B cell (primary cell): ENCODE results near the gene SHLD3. TPM values are rescaled to one million over a fixed set of nuclear protein-coding genes. Genes with fewer than 3 reads are reported as not detected.

Experiments
- ATAC-seq: fragments of 200-7000 bp; cut with Tn5 transposase; one replicate; pipeline ENCODE4 v1.10.0; 2021; ENCODE audit warnings: low read depth, mild to moderate bottlenecking, moderate number of reproducible peaks, moderate library complexity
- CTCF ChIA-PET: fragments of 350-600 bp; sonication (Branson Sonifier 250); formaldehyde crosslinking; loops from one replicate; lab custom pipeline; 2021; ENCODE audit warnings: antibody characterized with exemption, inconsistent platforms; lab: Charles Lee
- POLR2A ChIA-PET: fragments of 350-600 bp; sonication (Branson Sonifier 250); formaldehyde crosslinking; loops from one replicate; lab custom pipeline; 2021; ENCODE audit warnings: antibody characterized with exemption; lab: Charles Lee
- DNase-seq: peaks from one replicate; pipeline ENCODE4 v3.0.0; 2013
- H2AFZ ChIP-seq: 2 replicates; pipeline ENCODE4 v1.6.1; 2012; ENCODE audit warnings: mild to moderate bottlenecking, low read depth, low read length; ENCODE audit not compliant: insufficient read depth, poor library complexity, severe bottlenecking
- H3K27ac ChIP-seq, 2 donors: 1 replicate in 1 of 2; 2 replicates in 1 of 2; pipeline ENCODE4 v1.5.1; 2012 to 2013; ENCODE audit warnings: low read length in 2 of 2, mild to moderate bottlenecking in 2 of 2, moderate library complexity in 1 of 2
- H3K27me3 ChIP-seq, 4 experiments: fragments of 200-600 bp in 1 of 4; sonication (generic) in 1 of 4; replicated peaks in 1 of 4; 1 replicate in 2 of 4; 2 replicates in 2 of 4; pipeline versions ENCODE4 v1.6.1 to v1.7.0; 2013 to 2016; ENCODE audit warnings: low read length in 3 of 4, mild to moderate bottlenecking in 2 of 4, mixed read lengths in 1 of 4, moderate library complexity in 1 of 4; ENCODE audit not compliant: insufficient read depth in 4 of 4, control insufficient read depth in 3 of 4; ENCODE audit errors: control extremely low read depth in 1 of 4
- H3K36me3 ChIP-seq, 2 experiments: replicated peaks in 1 of 2; 1 replicate in 1 of 2; 2 replicates in 1 of 2; pipeline versions ENCODE4 v1.6.1 to v1.7.1; 2013; ENCODE audit warnings: low read length in 1 of 2; ENCODE audit not compliant: insufficient read depth in 2 of 2, control insufficient read depth in 1 of 2; ENCODE audit errors: control extremely low read depth in 1 of 2, extremely low read depth in 1 of 2
- H3K4me1 ChIP-seq, 2 donors: fragments of 200-600 bp in 1 of 2; sonication (generic) in 1 of 2; 1 replicate in 1 of 2; 2 replicates in 1 of 2; pipeline versions ENCODE4 v1.5.1 to v1.6.1; 2013 to 2017; ENCODE audit warnings: low read length in 2 of 2; ENCODE audit not compliant: control insufficient read depth in 2 of 2, insufficient read depth in 2 of 2
- H3K4me2 ChIP-seq: replicated peaks from 2 replicates; pipeline ENCODE3; 2012; ENCODE audit warnings: mild to moderate bottlenecking, low read depth, low read length; ENCODE audit not compliant: poor library complexity, severe bottlenecking
- H3K4me3 ChIP-seq, 5 experiments: fragments of 200-600 bp in 1 of 5; sonication (generic) in 1 of 5; 1 replicate in 3 of 5; 2 replicates in 2 of 5; pipeline versions ENCODE4 v1.5.1 to v1.7.0; 2011 to 2016; ENCODE audit warnings: low read length in 4 of 5, mild to moderate bottlenecking in 4 of 5, low read depth in 2 of 5, control low read depth in 1 of 5, moderate library complexity in 1 of 5; ENCODE audit not compliant: insufficient read depth in 1 of 5; ENCODE audit errors: control extremely low read depth in 1 of 5, extremely low read depth in 1 of 5
- H3K79me2 ChIP-seq: fragments of 200-600 bp; sonication (generic); one replicate; pipeline ENCODE4 v1.6.0; 2016; ENCODE audit warnings: low read length; ENCODE audit not compliant: control insufficient read depth, insufficient read depth
- H3K9ac ChIP-seq: fragments of 200-600 bp; sonication (generic); 2 replicates; pipeline ENCODE4 v1.6.1; 2017; ENCODE audit warnings: mild to moderate bottlenecking, low read length, moderate library complexity
- H3K9me3 ChIP-seq, 3 donors: one replicate each; pipeline versions ENCODE4 v1.6.1 to v1.7.1; 2013; ENCODE audit warnings: low read length in 2 of 3; ENCODE audit not compliant: control insufficient read depth in 2 of 3, insufficient read depth in 1 of 3; ENCODE audit errors: control extremely low read depth in 1 of 3
- H4K20me1 ChIP-seq: 2 replicates; pipeline ENCODE4 v1.6.0; 2012; ENCODE audit warnings: mild to moderate bottlenecking, low read length; ENCODE audit not compliant: insufficient read depth, control insufficient read depth, poor library complexity, severe bottlenecking
- H3K27ac Mint-ChIP-seq: one replicate; pipeline ENCODE4 v1.8.0; 2021; ENCODE audit warnings: mixed read lengths
- H3K27me3 Mint-ChIP-seq: one replicate; pipeline ENCODE4 v1.8.0; 2021; ENCODE audit warnings: mixed read lengths
- H3K4me1 Mint-ChIP-seq: one replicate; pipeline ENCODE4 v1.8.0; 2021; ENCODE audit warnings: mixed read lengths
- H3K4me3 Mint-ChIP-seq: one replicate; pipeline ENCODE4 v1.8.0; 2021; ENCODE audit warnings: mixed read lengths
- H3K9me3 Mint-ChIP-seq: one replicate; pipeline ENCODE4 v1.8.0; 2022; ENCODE audit warnings: mixed read lengths; ENCODE audit not compliant: insufficient read depth
- EZH2 ChIP-seq: IDR thresholded peaks from 2 replicates; pipeline ENCODE4 v1.6.1; 2012; ENCODE audit warnings: borderline replicate concordance, low read depth, mild to moderate bottlenecking, moderate library complexity, low read length; ENCODE audit not compliant: insufficient read depth, poor library complexity, severe bottlenecking
- WGBS: methylation state at CpG from one replicate; pipeline ENCODE4 v1.1.5; 2013; ENCODE audit warnings: missing lambda C conversion rate; ENCODE audit not compliant: insufficient coverage; 5-methylcytosine and 5-hydroxymethylcytosine counted together
- intact Hi-C: fragments of 100-400 bp; cut with micrococcal nuclease; formaldehyde crosslinking; loops from one replicate; pipeline ENCODE4 v1.10.0; 2022
- polyA plus RNA-seq: library from polyadenylated mRNA; depleted of rRNA; stranded (reverse); fragments of >200 nt; gene quantifications from 2 replicates; pipeline ENCODE4 v1.2.3, GENCODE V29; 2012
- total RNA-seq, 2 donors: library from RNA; stranded (reverse); fragments of 120-200 nt in 1 of 2; gene quantifications; 1 replicate in 1 of 2; 2 replicates in 1 of 2; pipeline versions ENCODE4 v1.2.3 to v1.2.4, GENCODE V29; 2013 to 2022
- TF ChIP-seq, protein P1 (sequence below): fragments of 200-600 bp; IDR thresholded peaks from one replicate; pipeline ENCODE4 v1.8.0; 2022; ENCODE audit warnings: antibody characterized with exemption, mild to moderate bottlenecking

The SHLD3 gene
- total and polyA plus RNA-seq, 2 donors (not counting 1 experiment from before 2014, with no cell fraction given) = 3.7 to 6.7 TPM

DNA sequence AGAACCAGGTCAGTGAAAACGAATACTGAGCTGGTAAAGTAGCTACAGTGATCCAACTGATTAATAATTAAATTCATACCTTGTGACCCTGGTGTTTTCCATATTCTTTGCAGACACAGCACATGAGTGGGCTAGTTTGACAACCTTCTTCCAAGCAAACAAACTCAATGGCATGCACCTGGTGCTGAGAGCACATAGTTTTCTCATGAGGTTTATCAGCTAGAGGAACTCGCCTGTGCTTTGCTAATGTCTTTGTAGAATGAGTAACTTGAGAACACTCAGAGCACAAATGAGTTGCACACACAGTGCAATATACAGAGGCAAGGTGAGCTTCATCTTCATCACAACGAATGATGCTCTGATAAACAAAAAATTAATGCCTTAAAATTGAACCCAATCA lies 13.3 kb upstream of the SHLD3 start:
- H2AFZ ChIP-seq = no peak overlapping the region
- Mint-ChIP-seq H3K4me3 (no peak overlapping the region), H3K9me3 (no peaks in the 10 kb centered on the region), H3K27ac (no peak overlapping the region), H3K4me1 (no peaks in the 10 kb centered on the region), H3K27me3 (no peaks in the 10 kb centered on the region)
- H3K27ac ChIP-seq = no peak overlapping the region
- H3K79me2 ChIP-seq = peaks cover 16% of the 10 kb centered on the region
- TF ChIP-seq, protein P1, sequence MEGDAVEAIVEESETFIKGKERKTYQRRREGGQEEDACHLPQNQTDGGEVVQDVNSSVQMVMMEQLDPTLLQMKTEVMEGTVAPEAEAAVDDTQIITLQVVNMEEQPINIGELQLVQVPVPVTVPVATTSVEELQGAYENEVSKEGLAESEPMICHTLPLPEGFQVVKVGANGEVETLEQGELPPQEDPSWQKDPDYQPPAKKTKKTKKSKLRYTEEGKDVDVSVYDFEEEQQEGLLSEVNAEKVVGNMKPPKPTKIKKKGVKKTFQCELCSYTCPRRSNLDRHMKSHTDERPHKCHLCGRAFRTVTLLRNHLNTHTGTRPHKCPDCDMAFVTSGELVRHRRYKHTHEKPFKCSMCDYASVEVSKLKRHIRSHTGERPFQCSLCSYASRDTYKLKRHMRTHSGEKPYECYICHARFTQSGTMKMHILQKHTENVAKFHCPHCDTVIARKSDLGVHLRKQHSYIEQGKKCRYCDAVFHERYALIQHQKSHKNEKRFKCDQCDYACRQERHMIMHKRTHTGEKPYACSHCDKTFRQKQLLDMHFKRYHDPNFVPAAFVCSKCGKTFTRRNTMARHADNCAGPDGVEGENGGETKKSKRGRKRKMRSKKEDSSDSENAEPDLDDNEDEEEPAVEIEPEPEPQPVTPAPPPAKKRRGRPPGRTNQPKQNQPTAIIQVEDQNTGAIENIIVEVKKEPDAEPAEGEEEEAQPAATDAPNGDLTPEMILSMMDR = no peak
- TF ChIP-seq EZH2 = no peak
- 100% methylated on average over 1 of the region's 3 CpGs for WGBS
- ATAC-seq = no peak
- no peak overlapping the region for H3K9ac ChIP-seq
- H3K9me3 ChIP-seq = no peaks in the 10 kb centered on the region
- no peaks in the 10 kb centered on the region for H4K20me1 ChIP-seq
- H3K4me2 ChIP-seq = no peak overlapping the region
- H3K4me1 ChIP-seq = no peaks in the 10 kb centered on the region
- ChIA-PET CTCF (no interaction called here), POLR2A (no interaction called here)
- H3K36me3 ChIP-seq = peaks cover 9 to 78% of the 10 kb centered on the region in 2 experiments
- no peaks in the 10 kb centered on the region for H3K27me3 ChIP-seq
- DNase-seq = no peak
- no peak overlapping the region for H3K4me3 ChIP-seq
- intact Hi-C loops = no loop called here

DNA sequence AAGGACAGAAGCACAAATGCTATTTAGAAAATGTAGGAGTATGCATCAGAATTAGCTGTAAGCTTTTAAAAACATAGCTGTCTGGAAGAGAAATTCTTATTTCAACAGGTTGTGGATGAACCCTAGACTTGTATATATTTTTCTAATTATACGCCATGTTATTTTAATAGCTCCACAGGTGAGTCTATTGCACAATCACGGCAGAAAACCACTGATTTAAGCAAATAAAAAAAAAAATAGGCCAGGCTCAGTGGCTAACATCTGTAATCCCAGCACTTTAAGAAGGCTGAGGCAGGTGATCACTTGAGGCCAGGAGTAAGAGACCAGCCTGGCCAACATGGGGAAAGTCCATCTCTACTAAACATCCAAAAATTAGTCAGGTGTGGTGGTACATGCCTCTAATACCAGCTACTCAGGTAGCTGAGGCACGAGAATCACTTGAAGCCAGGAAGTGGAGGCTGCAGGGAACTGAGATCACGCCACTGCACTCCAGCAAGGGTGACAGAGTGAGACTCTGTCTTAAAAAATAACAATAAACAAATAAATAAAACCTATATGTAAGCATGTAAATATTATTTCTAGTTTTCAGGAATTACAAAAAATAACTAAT lies 12.4 kb upstream of the SHLD3 start:
- WGBS = 100% methylated on average over 1 of the region's 4 CpGs
- ChIA-PET POLR2A (no interaction called here), CTCF (no interaction called here)
- Histone ChIP-seq H3K4me2 (no peak overlapping the region), H2AFZ (no peak overlapping the region), H3K36me3 (peaks cover 13 to 74% of the 10 kb centered on the region in 2 experiments), H3K9me3 (no peaks in the 10 kb centered on the region), H3K27me3 (no peaks in the 10 kb centered on the region), H3K4me1 (no peaks in the 10 kb centered on the region), H3K27ac (no peak overlapping the region), H3K79me2 (peaks cover 18% of the 10 kb centered on the region), H4K20me1 (no peaks in the 10 kb centered on the region), H3K4me3 (no peak overlapping the region), H3K9ac (no peak overlapping the region)
- Mint-ChIP-seq H3K4me3 (no peak overlapping the region), H3K27ac (no peak overlapping the region), H3K9me3 (no peaks in the 10 kb centered on the region), H3K4me1 (no peaks in the 10 kb centered on the region), H3K27me3 (no peaks in the 10 kb centered on the region)
- ATAC-seq (no peak), DNase-seq (no peak)
- no peak for TF ChIP-seq EZH2
- TF ChIP-seq, protein P1 = no peak
- intact Hi-C loops = no loop called here
